Gastrocnemius medialis (tissue), 4 donors: ENCODE results near the gene NUP188. TPM values are rescaled to one million over a fixed set of nuclear protein-coding genes. Genes with fewer than 3 reads are reported as not detected.

Experiments used
- ATAC-seq, 2 donors: fragments of 150-250 bp; one replicate each; pipeline ENCODE4 v1.9.1; 2016
- DNase-seq, 2 donors: peaks; one replicate each; pipeline ENCODE4 v3.0.0-alpha.2; 2019
- H3K27ac ChIP-seq, 4 donors: fragments of 200-600 bp; sonication (generic); 1 replicate in 1 of 4; 2 replicates in 3 of 4; pipeline ENCODE4 v1.5.1; 2016 to 2018; ENCODE audit warnings: mild to moderate bottlenecking in 2 of 4, moderate library complexity in 1 of 4
- H3K27me3 ChIP-seq, 3 donors: fragments of 200-600 bp; sonication (generic) in 2 of 3; 1 replicate in 1 of 3; 2 replicates in 2 of 3; pipeline versions ENCODE4 v1.5.1 to v1.6.0; 2016 to 2019; ENCODE audit warnings: mild to moderate bottlenecking in 1 of 3, moderate library complexity in 1 of 3
- H3K36me3 ChIP-seq, 2 donors: fragments of 200-600 bp; sonication (generic) in 1 of 2; one replicate each; pipeline ENCODE4 v1.5.1; 2017 to 2018
- H3K4me1 ChIP-seq, 2 donors: fragments of 200-600 bp; sonication (generic) in 1 of 2; one replicate each; pipeline ENCODE4 v1.5.1; 2016 to 2017; ENCODE audit warnings: mild to moderate bottlenecking in 2 of 2
- H3K4me3 ChIP-seq, 4 donors: fragments of 200-600 bp; sonication (generic) in 3 of 4; 1 replicate in 1 of 4; 2 replicates in 3 of 4; pipeline ENCODE4 v1.5.1; 2016 to 2019; ENCODE audit warnings: mild to moderate bottlenecking in 2 of 4
- H3K9me3 ChIP-seq, 3 donors: fragments of 200-600 bp; sonication (generic) in 2 of 3; 1 replicate in 1 of 3; 2 replicates in 2 of 3; pipeline ENCODE4 v1.5.1; 2016 to 2019
- CTCF ChIP-seq, 5 experiments: fragments of 450-650 bp in 3 of 5; fragments of 200-600 bp in 2 of 5; sonication (generic) in 2 of 5; IDR thresholded peaks in 4 of 5; conservative IDR thresholded peaks in 1 of 5; 1 replicate in 4 of 5; 2 replicates in 1 of 5; pipeline ENCODE4 v1.5.1; 2016 to 2019; ENCODE audit warnings: antibody characterized with exemption in 5 of 5, mild to moderate bottlenecking in 3 of 5, moderate library complexity in 3 of 5
- POLR2A ChIP-seq, 2 donors: fragments of 450-650 bp; IDR thresholded peaks; one replicate each; pipeline ENCODE4 v1.6.1; 2017; ENCODE audit warnings: antibody characterized with exemption in 2 of 2, mild to moderate bottlenecking in 2 of 2, moderate library complexity in 2 of 2
- in situ Hi-C, 4 donors: fragments of 200-750 bp; cut with MboI; loops; one replicate each; pipeline versions ENCODE4 v1.15.0 to v1.8.0; 2017; ENCODE audit warnings: low sequenced_read_pairs in 4 of 4
- intact Hi-C: fragments of 100-400 bp; cut with DNase I; formaldehyde crosslinking; loops from one replicate; pipeline ENCODE4 v1.15.1; 2023; ENCODE audit warnings: low total_unique reads
- total RNA-seq, 4 donors: library from RNA; depleted of rRNA; stranded (reverse); fragments of >200 nt; gene quantifications; one replicate each; pipeline versions ENCODE4 v1.1.0 to v1.2.3, GENCODE V29; 2016

The NUP188 gene
- total RNA-seq, 4 donors from 2014 or later = 24.7 to 59.7 (median 30.3) TPM

GRCh38 chr9:129011761-129012181 is 64.3 kb downstream of the NUP188 start:
- DNase-seq (no peak), ATAC-seq (no peak)
- no peaks in the 10 kb centered on the region for H3K27me3 ChIP-seq
- H3K27ac ChIP-seq = no peak overlapping the region
- in situ Hi-C loops = no loop called here
- H3K36me3 ChIP-seq = peaks cover 0 to 63% of the 10 kb centered on the region in 2 donors
- no peak for TF ChIP-seq POLR2A (IDR thresholded peaks at IDR 0.05)
- no peak for TF ChIP-seq CTCF (IDR thresholded peaks at IDR 0.05 in 4 of 5, conservative IDR thresholded peaks at IDR 0.05 in 1 of 5)
- intact Hi-C loops = no loop called here
- no peak overlapping the region for H3K4me3 ChIP-seq
- H3K4me1 ChIP-seq = peaks cover 16 to 22% of the 10 kb centered on the region in 2 donors
- no peaks in the 10 kb centered on the region for H3K9me3 ChIP-seq

GRCh38 chr9:129012343-129012742 is 64.8 kb downstream of the NUP188 start:
- TF ChIP-seq CTCF (IDR thresholded peaks at IDR 0.05 in 4 of 5, conservative IDR thresholded peaks at IDR 0.05 in 1 of 5) = no peak
- no peak for TF ChIP-seq POLR2A (IDR thresholded peaks at IDR 0.05)
- DNase-seq = no peak
- ATAC-seq = no peak
- no peaks in the 10 kb centered on the region for H3K27me3 ChIP-seq
- peaks cover 10 to 16% of the 10 kb centered on the region in 2 donors for H3K4me1 ChIP-seq
- peaks cover 0 to 63% of the 10 kb centered on the region in 2 donors for H3K36me3 ChIP-seq
- no peak overlapping the region for H3K27ac ChIP-seq
- in situ Hi-C loops = no loop called here
- no peaks in the 10 kb centered on the region for H3K9me3 ChIP-seq
- no peak overlapping the region for H3K4me3 ChIP-seq
- intact Hi-C loops = no loop called here

- intact Hi-C loops = no loop called here
- TF ChIP-seq POLR2A (IDR thresholded peaks at IDR 0.05) (no peak), CTCF (IDR thresholded peaks at IDR 0.05 in 4 of 5, conservative IDR thresholded peaks at IDR 0.05 in 1 of 5) (no peak)
- no peaks in the 10 kb centered on the region for H3K9me3 ChIP-seq
- no peak overlapping the region for H3K4me3 ChIP-seq
- peak overlapping the region in 1 of 4 donors; percentile 33 for H3K27ac ChIP-seq
- peaks cover 0 to 69% of the 10 kb centered on the region in 2 donors for H3K36me3 ChIP-seq
- no peaks in the 10 kb centered on the region for H3K27me3 ChIP-seq
- in situ Hi-C loops = no loop called here
- H3K4me1 ChIP-seq = peaks cover 8 to 10% of the 10 kb centered on the region in 2 donors
- DNase-seq (no peak), ATAC-seq (no peak)
These were observed 65.5 kb downstream of the NUP188 start for GRCh38 chr9:129012893-129013448.

GRCh38 chr9:129013674-129014073 is 66.2 kb downstream of the NUP188 start:
- H3K36me3 ChIP-seq = peaks cover 0 to 65% of the 10 kb centered on the region in 2 donors
- TF ChIP-seq POLR2A (IDR thresholded peaks at IDR 0.05) = no peak
- no peak for TF ChIP-seq CTCF (IDR thresholded peaks at IDR 0.05 in 4 of 5, conservative IDR thresholded peaks at IDR 0.05 in 1 of 5)
- peak in 1 of 2 donors; percentile 41 for DNase-seq
- ATAC-seq = peak; percentile 54 to 63
- in situ Hi-C loops = no loop called here
- peak overlapping the region in 2 of 4 donors; percentile 25 to 33 for H3K27ac ChIP-seq
- H3K4me3 ChIP-seq = no peak overlapping the region
- no peaks in the 10 kb centered on the region for H3K9me3 ChIP-seq
- no peaks in the 10 kb centered on the region for H3K27me3 ChIP-seq
- H3K4me1 ChIP-seq = peaks cover 4 to 5% of the 10 kb centered on the region in 2 donors
- intact Hi-C loops = no loop called here

GRCh38 chr9:129014124-129014523 is 66.6 kb downstream of the NUP188 start:
- Histone ChIP-seq H3K27me3 (no peaks in the 10 kb centered on the region), H3K27ac (peak overlapping the region in 2 of 4 donors; percentile 25 to 33), H3K36me3 (peaks cover 0 to 60% of the 10 kb centered on the region in 2 donors), H3K4me1 (peaks cover 0 to 5% of the 10 kb centered on the region in 2 donors), H3K4me3 (no peak overlapping the region), H3K9me3 (no peaks in the 10 kb centered on the region)
- TF ChIP-seq POLR2A (IDR thresholded peaks at IDR 0.05) = no peak
- no peak for TF ChIP-seq CTCF (IDR thresholded peaks at IDR 0.05 in 4 of 5, conservative IDR thresholded peaks at IDR 0.05 in 1 of 5)
- in situ Hi-C loops = no loop called here
- intact Hi-C loops = no loop called here
- DNase-seq (no peak), ATAC-seq (no peak)
